Endodermal cell (in vitro differentiated cells): ENCODE data around the gene APCDD1. TPM values are rescaled to one million over a fixed set of nuclear protein-coding genes. Genes with fewer than 3 reads are reported as not detected.

Experiments
- DNase-seq: peaks from one replicate; pipeline ENCODE4 v3.0.0-alpha.2; 2017
- H3K27ac ChIP-seq: 2 replicates; pipeline ENCODE4 v1.5.1; 2013; ENCODE audit warnings: mild to moderate bottlenecking, low read depth, low read length, moderate library complexity
- H3K27me3 ChIP-seq: 2 replicates; pipeline ENCODE4 v1.6.1; 2013; ENCODE audit warnings: mild to moderate bottlenecking, low read length, moderate library complexity; ENCODE audit not compliant: insufficient read depth, control insufficient read depth, poor library complexity, severe bottlenecking
- H3K36me3 ChIP-seq: 2 replicates; pipeline ENCODE4 v1.7.0; 2013; ENCODE audit warnings: mild to moderate bottlenecking, low read length, moderate library complexity; ENCODE audit not compliant: control insufficient read depth, insufficient read depth
- H3K4me1 ChIP-seq: one replicate; pipeline ENCODE4 v1.7.0; 2013; ENCODE audit warnings: low read length; ENCODE audit not compliant: control insufficient read depth, insufficient read depth
- H3K4me3 ChIP-seq: 2 replicates; pipeline ENCODE4 v1.5.1; 2013; ENCODE audit warnings: mild to moderate bottlenecking, low read length, moderate library complexity
- H3K9ac ChIP-seq: 2 replicates; pipeline ENCODE4 v1.6.1; 2013; ENCODE audit warnings: mild to moderate bottlenecking, low read length, moderate library complexity; ENCODE audit not compliant: poor library complexity, severe bottlenecking; ENCODE audit errors: extremely low read depth
- H3K9me3 ChIP-seq: 2 replicates; pipeline ENCODE4 v1.6.1; 2013; ENCODE audit warnings: mild to moderate bottlenecking, low read length, moderate library complexity; ENCODE audit not compliant: control insufficient read depth
- H3K27ac Mint-ChIP-seq: 2 replicates; pipeline ENCODE4 v1.8.0; 2020; ENCODE audit warnings: mixed read lengths
- H3K27me3 Mint-ChIP-seq: 2 replicates; pipeline ENCODE4 v1.8.0; 2021; ENCODE audit warnings: mild to moderate bottlenecking, mixed read lengths; ENCODE audit not compliant: insufficient read depth
- H3K36me3 Mint-ChIP-seq: 2 replicates; pipeline ENCODE4 v1.8.0; 2020; ENCODE audit warnings: low read depth, mixed read lengths
- H3K4me1 Mint-ChIP-seq: 2 replicates; pipeline ENCODE4 v1.8.0; 2020; ENCODE audit warnings: mixed read lengths
- H3K4me3 Mint-ChIP-seq: 2 replicates; pipeline ENCODE4 v1.8.0; 2020; ENCODE audit warnings: mild to moderate bottlenecking, moderate library complexity, mixed read lengths
- H3K9me3 Mint-ChIP-seq: 2 replicates; pipeline ENCODE4 v1.8.0; 2020; ENCODE audit warnings: mild to moderate bottlenecking, mixed read lengths
- WGBS, 2 experiments: methylation state at CpG; one replicate each; pipeline versions ENCODE4 v1.1.5 to v1.1.7; 2013; ENCODE audit warnings: missing lambda C conversion rate in 2 of 2, mixed read lengths in 1 of 2; ENCODE audit not compliant: insufficient coverage in 1 of 2, insufficient read length in 1 of 2; 5-methylcytosine and 5-hydroxymethylcytosine counted together
- total RNA-seq, 2 donors: library from RNA; stranded (reverse); fragmentation: NEBNext Ultra II Directional in 1 of 2; extraction: Animal tissue kit (Norgen Biotek cat#: 25700) in 1 of 2; gene quantifications; 2 replicates in 1 of 2; 3 replicates in 1 of 2; pipeline ENCODE4 v1.2.1, GENCODE V29; 2021
- TF ChIP-seq, protein P1 (sequence below): fragments of 200-600 bp; sonication (generic); conservative IDR thresholded peaks from 2 replicates; pipeline ENCODE4 v1.5.0; 2021; ENCODE audit warnings: antibody characterized with exemption, mild to moderate bottlenecking

APCDD1 gene
- total RNA-seq, 2 donors from 2014 or later = 6.5 to 9.0 TPM

- Mint-ChIP-seq H3K4me1 (peaks cover 12% of the 10 kb centered on the region), H3K27ac (no peak overlapping the region), H3K27me3 (peaks cover 4% of the 10 kb centered on the region), H3K9me3 (no peaks in the 10 kb centered on the region), H3K36me3 (no peaks in the 10 kb centered on the region), H3K4me3 (no peak overlapping the region)
- TF ChIP-seq, protein P1, sequence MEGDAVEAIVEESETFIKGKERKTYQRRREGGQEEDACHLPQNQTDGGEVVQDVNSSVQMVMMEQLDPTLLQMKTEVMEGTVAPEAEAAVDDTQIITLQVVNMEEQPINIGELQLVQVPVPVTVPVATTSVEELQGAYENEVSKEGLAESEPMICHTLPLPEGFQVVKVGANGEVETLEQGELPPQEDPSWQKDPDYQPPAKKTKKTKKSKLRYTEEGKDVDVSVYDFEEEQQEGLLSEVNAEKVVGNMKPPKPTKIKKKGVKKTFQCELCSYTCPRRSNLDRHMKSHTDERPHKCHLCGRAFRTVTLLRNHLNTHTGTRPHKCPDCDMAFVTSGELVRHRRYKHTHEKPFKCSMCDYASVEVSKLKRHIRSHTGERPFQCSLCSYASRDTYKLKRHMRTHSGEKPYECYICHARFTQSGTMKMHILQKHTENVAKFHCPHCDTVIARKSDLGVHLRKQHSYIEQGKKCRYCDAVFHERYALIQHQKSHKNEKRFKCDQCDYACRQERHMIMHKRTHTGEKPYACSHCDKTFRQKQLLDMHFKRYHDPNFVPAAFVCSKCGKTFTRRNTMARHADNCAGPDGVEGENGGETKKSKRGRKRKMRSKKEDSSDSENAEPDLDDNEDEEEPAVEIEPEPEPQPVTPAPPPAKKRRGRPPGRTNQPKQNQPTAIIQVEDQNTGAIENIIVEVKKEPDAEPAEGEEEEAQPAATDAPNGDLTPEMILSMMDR = no peak
- no peaks in the 10 kb centered on the region for H3K27me3 ChIP-seq
- H3K36me3 ChIP-seq = no peaks in the 10 kb centered on the region
- H3K9me3 ChIP-seq = no peaks in the 10 kb centered on the region
- peaks cover 1% of the 10 kb centered on the region for H3K4me1 ChIP-seq
- H3K27ac ChIP-seq = no peak overlapping the region
- H3K9ac ChIP-seq = no peak overlapping the region
- no CpG with 5 or more reads among the region's 1 CpG for WGBS, 2 experiments
- no peak for DNase-seq
- H3K4me3 ChIP-seq = no peak overlapping the region
Measured at GRCh38 chr18:10443001-10443400, 11.4 kb upstream of the APCDD1 start.

- Mint-ChIP-seq H3K27me3 (peaks cover 4% of the 10 kb centered on the region), H3K4me3 (no peak overlapping the region)
Measured at GRCh38 chr18:10444314-10445006, 10.0 kb upstream of the APCDD1 start.

DNA sequence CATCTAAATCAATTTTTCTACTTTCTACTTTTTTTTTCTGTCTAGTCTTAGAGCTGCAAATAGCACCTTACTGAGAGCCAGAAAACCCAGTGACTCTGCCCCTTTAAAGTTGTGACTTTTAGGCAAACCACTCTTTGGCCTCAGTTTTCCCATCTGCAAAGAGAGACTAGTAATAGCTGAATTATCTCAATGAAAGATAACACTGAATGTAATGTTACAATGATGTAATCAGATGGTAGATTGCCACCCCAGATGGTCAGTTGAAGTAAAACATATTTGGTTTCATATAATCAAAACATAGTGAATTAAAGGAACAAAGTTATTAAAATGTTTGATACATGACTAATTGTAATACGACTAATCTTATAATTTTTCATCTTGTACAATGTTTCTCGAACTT is 5.0 kb upstream of the APCDD1 start:
- H3K36me3 Mint-ChIP-seq = no peaks in the 10 kb centered on the region
- 93% methylated on average over 2 of the region's 2 CpGs; no CpG with 5 or more reads in 1 of the 2 experiments for WGBS, 2 experiments
- Histone ChIP-seq H3K4me1 (no peaks in the 10 kb centered on the region), H3K9ac (no peak overlapping the region), H3K27me3 (no peaks in the 10 kb centered on the region), H3K9me3 (no peaks in the 10 kb centered on the region), H3K27ac (no peak overlapping the region), H3K36me3 (no peaks in the 10 kb centered on the region), H3K4me3 (no peak overlapping the region)
- H3K4me3 Mint-ChIP-seq = no peak overlapping the region
- H3K27me3 Mint-ChIP-seq = peaks cover 13% of the 10 kb centered on the region
- no peaks in the 10 kb centered on the region for H3K9me3 Mint-ChIP-seq
- no peak for DNase-seq
- TF ChIP-seq, protein P1 = no peak
- H3K27ac Mint-ChIP-seq = no peak overlapping the region
- peaks cover 6% of the 10 kb centered on the region for H3K4me1 Mint-ChIP-seq

More at GRCh38 chr18:10444314-10445006, 10.0 kb upstream of the APCDD1 start:
- Mint-ChIP-seq H3K36me3 (no peaks in the 10 kb centered on the region), H3K4me1 (peaks cover 12% of the 10 kb centered on the region), H3K27ac (no peak overlapping the region), H3K9me3 (no peaks in the 10 kb centered on the region)
- Histone ChIP-seq H3K27ac (no peak overlapping the region), H3K4me3 (no peak overlapping the region), H3K9ac (no peak overlapping the region), H3K9me3 (no peaks in the 10 kb centered on the region), H3K4me1 (no peaks in the 10 kb centered on the region), H3K36me3 (no peaks in the 10 kb centered on the region), H3K27me3 (no peaks in the 10 kb centered on the region)
- no peak for DNase-seq
- WGBS, 2 experiments = 30 to 67% methylated on average over 2 to 9 of the region's 9 CpGs
- TF ChIP-seq, protein P1 = no peak
